NCI-H524 treated with DMSO at 0.1 percent for 48 hours (cell line): ENCODE measurements around the gene TTC9C.
A peak's percentile ranks its signal among the peaks of the same experiment; 100 is the strongest.
"Not testable (repeated sequence)": the region's sequence is repeated elsewhere in the genome, so short reads cannot be mapped to it uniquely, and the experiment has no call there.

ENCODE experiments used
- DNase-seq: peaks from one replicate; lab custom pipeline; 2025; lab: John Stamatoyannopoulos, UW

The TTC9C gene

GRCh38 chr11:62728171-62728988, at the start of gene TTC9C:
Gene TTC9C, plus strand, starts transcription at chr11:62728486. Its CDS starts 363 bp downstream, at chr11:62728849.
- peak; percentile 63 for DNase-seq

- peak; percentile 35 for DNase-seq
Measured at GRCh38 chr11:62678770-62679696, 49.3 kb upstream of the TTC9C start, which contains the start of gene UBXN1. Gene UBXN1, minus strand, starts transcription at chr11:62679073. Its CDS starts 150 bp downstream, at chr11:62678923.

- DNase-seq, result no peak
Measured at GRCh38 chr11:62680825-62681240, 47.5 kb upstream of the TTC9C start.

GRCh38 chr11:62682518-62682917, 45.8 kb upstream of the TTC9C start:
- DNase-seq, result no peak

GRCh38 chr11:62687508-62688396, 40.5 kb upstream of the TTC9C start:
- no peak for DNase-seq

GRCh38 chr11:62688491-62688890, 39.8 kb upstream of the TTC9C start:
- no peak for DNase-seq

GRCh38 chr11:62689421-62690183, 38.7 kb upstream of the TTC9C start, which contains the start of gene LRRN4CL:
Gene LRRN4CL, minus strand, starts transcription at chr11:62689530. Its CDS starts 1,022 bp downstream, at chr11:62688508.
- DNase-seq, result no peak

GRCh38 chr11:62693624-62694023, 34.7 kb upstream of the TTC9C start:
- DNase-seq, result not testable (repeated sequence)

- DNase-seq, result no peak
Measured at GRCh38 chr11:62694455-62695167, 33.7 kb upstream of the TTC9C start.

GRCh38 chr11:62702246-62702645, 26.0 kb upstream of the TTC9C start:
- no peak for DNase-seq

GRCh38 chr11:62703921-62704320, 24.4 kb upstream of the TTC9C start:
- DNase-seq, result not testable (repeated sequence)

GRCh38 chr11:62705413-62705812, 22.9 kb upstream of the TTC9C start:
- DNase-seq, result no peak

GRCh38 chr11:62705880-62706849, 22.1 kb upstream of the TTC9C start:
- peak; percentile 54 for DNase-seq

- DNase-seq, result no peak
Measured at GRCh38 chr11:62706850-62707247, 21.4 kb upstream of the TTC9C start.

- DNase-seq, result no peak
Measured at GRCh38 chr11:62707277-62707861, 20.9 kb upstream of the TTC9C start, which contains the start of the genes BSCL2 and GNG3. Gene BSCL2, minus strand, starts transcription at chr11:62707424. Its CDS starts 229 bp downstream, at chr11:62707195. Gene GNG3, plus strand, starts transcription at chr11:62707676. Its CDS starts 620 bp downstream, at chr11:62708296.

GRCh38 chr11:62708392-62708791, 19.9 kb upstream of the TTC9C start:
- no peak for DNase-seq

GRCh38 chr11:62708793-62709192, 19.5 kb upstream of the TTC9C start:
- DNase-seq, result no peak
